Inflammatory macrophage treated with lipopolysaccharide for 4 hours (primary cell): ENCODE measurements around the gene MAN2A2.
"Not testable (repeated sequence)": the region's sequence is repeated elsewhere in the genome, so short reads cannot be mapped to it uniquely, and the experiment has no call there.

Source experiments
- DNase-seq: peaks from one replicate; pipeline ENCODE4 v3.0.0-alpha.2; 2020

Gene MAN2A2

GRCh38 chr15:90871716-90872485 is 31.2 kb upstream of the MAN2A2 start:
- DNase-seq: peak; percentile 29

- peak; percentile 83 for DNase-seq
Measured at GRCh38 chr15:90872486-90873184, 30.5 kb upstream of the MAN2A2 start.

GRCh38 chr15:90873488-90873997 is 29.6 kb upstream of the MAN2A2 start:
- DNase-seq: no peak

GRCh38 chr15:90873998-90874605 is 29.0 kb upstream of the MAN2A2 start:
- no peak for DNase-seq

GRCh38 chr15:90874986-90875385 is 28.1 kb upstream of the MAN2A2 start:
- not testable (repeated sequence) for DNase-seq

- no peak for DNase-seq
Measured at GRCh38 chr15:90875549-90875981, 27.5 kb upstream of the MAN2A2 start.

- DNase-seq: no peak
Measured at GRCh38 chr15:90876046-90876445, 27.1 kb upstream of the MAN2A2 start.

- DNase-seq: no peak
Measured at GRCh38 chr15:90876512-90877170, 26.5 kb upstream of the MAN2A2 start.

- DNase-seq: no peak
Measured at GRCh38 chr15:90877315-90877714, 25.8 kb upstream of the MAN2A2 start.

GRCh38 chr15:90877996-90878395 is 25.1 kb upstream of the MAN2A2 start:
- no peak for DNase-seq

GRCh38 chr15:90878660-90879059 is 24.4 kb upstream of the MAN2A2 start:
- DNase-seq: no peak

GRCh38 chr15:90879730-90880366 is 23.3 kb upstream of the MAN2A2 start:
- DNase-seq: no peak

GRCh38 chr15:90880381-90881145 is 22.5 kb upstream of the MAN2A2 start:
- DNase-seq: no peak

GRCh38 chr15:90881181-90881977 is 21.7 kb upstream of the MAN2A2 start:
- no peak for DNase-seq

- no peak for DNase-seq
Measured at GRCh38 chr15:90881978-90882721, 21.0 kb upstream of the MAN2A2 start.

- DNase-seq: no peak
Measured at GRCh38 chr15:90882781-90883525, 20.1 kb upstream of the MAN2A2 start.

GRCh38 chr15:90883526-90883975 is 19.6 kb upstream of the MAN2A2 start:
- no peak for DNase-seq

GRCh38 chr15:90883976-90884718 is 19.0 kb upstream of the MAN2A2 start, which contains the start of gene FES:
Gene FES (plus strand): TSS chr15:90884504. CDS start chr15:90885046, 542 bp downstream.
- peak; percentile 71 for DNase-seq
